ENCODE measurements around the gene NCKAP5. TPM values are rescaled to one million over a fixed set of nuclear protein-coding genes. Genes with fewer than 3 reads are reported as not detected.
A peak's percentile ranks its signal among the peaks of the same experiment; 100 is the strongest.

NCKAP5 gene
- total RNA-seq, 1 donor from 2014 or later: 0.26 TPM

DNA sequence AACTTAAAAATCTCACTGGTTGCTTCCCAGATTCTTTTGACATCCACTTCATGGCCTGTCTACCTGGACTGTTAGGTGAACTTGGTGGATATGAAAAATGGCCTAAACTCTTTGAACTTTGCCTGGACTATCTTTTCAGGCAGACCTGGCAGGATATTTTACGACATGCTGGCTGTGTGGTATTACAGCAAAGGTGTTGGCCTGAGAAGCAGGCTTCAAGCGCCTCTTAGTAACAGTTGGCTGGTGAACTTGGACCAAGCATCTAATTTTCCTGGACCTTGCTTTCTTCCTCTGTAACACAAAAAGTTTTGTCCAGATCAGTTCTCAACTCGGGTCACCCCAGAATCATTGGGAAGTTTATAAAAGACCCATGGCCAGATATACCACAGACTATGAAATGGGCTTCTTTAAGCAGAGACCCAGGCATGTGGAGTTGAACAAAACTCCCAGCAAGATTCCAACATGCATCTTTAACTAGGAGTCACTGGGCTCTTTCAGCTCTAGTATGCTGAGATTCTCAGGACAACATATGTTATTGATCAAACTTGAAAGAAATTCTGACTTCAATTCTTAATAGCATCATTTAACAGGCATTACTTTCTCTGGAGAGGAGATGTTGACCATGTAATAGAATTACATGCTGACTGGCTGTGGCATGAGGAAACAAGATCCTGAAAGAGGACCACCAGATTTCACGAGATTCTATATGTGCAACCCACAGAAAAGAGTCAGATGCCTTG, 902.7 kb downstream of the NCKAP5 start:
- TF ChIP-seq, protein P1, sequence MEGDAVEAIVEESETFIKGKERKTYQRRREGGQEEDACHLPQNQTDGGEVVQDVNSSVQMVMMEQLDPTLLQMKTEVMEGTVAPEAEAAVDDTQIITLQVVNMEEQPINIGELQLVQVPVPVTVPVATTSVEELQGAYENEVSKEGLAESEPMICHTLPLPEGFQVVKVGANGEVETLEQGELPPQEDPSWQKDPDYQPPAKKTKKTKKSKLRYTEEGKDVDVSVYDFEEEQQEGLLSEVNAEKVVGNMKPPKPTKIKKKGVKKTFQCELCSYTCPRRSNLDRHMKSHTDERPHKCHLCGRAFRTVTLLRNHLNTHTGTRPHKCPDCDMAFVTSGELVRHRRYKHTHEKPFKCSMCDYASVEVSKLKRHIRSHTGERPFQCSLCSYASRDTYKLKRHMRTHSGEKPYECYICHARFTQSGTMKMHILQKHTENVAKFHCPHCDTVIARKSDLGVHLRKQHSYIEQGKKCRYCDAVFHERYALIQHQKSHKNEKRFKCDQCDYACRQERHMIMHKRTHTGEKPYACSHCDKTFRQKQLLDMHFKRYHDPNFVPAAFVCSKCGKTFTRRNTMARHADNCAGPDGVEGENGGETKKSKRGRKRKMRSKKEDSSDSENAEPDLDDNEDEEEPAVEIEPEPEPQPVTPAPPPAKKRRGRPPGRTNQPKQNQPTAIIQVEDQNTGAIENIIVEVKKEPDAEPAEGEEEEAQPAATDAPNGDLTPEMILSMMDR (IDR thresholded peaks at IDR 0.05; ENCODE audit: insufficient read depth, low read length, severe bottlenecking): no peak
- FAIRE-seq (peak; percentile 23), DNase-seq (ENCODE audit: low read depth) (no peak)
- no peaks in the 10 kb centered on the region for H3K36me3 ChIP-seq (ENCODE audit: control insufficient read depth, insufficient read depth, low read length)
- peaks cover 22% of the 10 kb centered on the region for H3K27me3 ChIP-seq (ENCODE audit: control insufficient read depth, insufficient read depth, low read length)
- H3K4me3 ChIP-seq (ENCODE audit: low read depth, low read length): no peak overlapping the region

DNA sequence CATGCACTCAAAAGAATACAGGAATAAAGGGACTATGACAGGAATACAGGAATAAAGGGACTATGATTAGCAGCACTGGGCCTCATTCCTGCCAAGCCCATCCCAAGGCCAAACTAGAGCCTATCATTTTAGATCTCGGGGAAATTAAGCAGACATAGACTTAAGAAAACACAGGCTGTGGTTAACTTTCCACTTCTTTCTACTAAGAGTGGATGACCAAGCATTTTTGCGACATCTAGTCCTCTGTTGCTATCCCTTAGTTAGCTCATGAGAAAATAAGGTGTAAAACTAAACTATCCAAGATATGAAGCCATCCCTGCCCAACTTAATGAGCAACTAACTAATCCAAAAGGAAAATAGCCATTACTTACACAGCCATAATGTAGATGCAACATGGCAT, 904.2 kb downstream of the NCKAP5 start:
- no peak for FAIRE-seq
- TF ChIP-seq, protein P1 (IDR thresholded peaks at IDR 0.05; ENCODE audit: insufficient read depth, low read length, severe bottlenecking): no peak
- Histone ChIP-seq H3K27me3 (ENCODE audit: control insufficient read depth, insufficient read depth, low read length) (peaks cover 15% of the 10 kb centered on the region), H3K4me3 (ENCODE audit: low read depth, low read length) (no peak overlapping the region), H3K36me3 (ENCODE audit: control insufficient read depth, insufficient read depth, low read length) (no peaks in the 10 kb centered on the region)
- DNase-seq (ENCODE audit: low read depth): no peak

DNA sequence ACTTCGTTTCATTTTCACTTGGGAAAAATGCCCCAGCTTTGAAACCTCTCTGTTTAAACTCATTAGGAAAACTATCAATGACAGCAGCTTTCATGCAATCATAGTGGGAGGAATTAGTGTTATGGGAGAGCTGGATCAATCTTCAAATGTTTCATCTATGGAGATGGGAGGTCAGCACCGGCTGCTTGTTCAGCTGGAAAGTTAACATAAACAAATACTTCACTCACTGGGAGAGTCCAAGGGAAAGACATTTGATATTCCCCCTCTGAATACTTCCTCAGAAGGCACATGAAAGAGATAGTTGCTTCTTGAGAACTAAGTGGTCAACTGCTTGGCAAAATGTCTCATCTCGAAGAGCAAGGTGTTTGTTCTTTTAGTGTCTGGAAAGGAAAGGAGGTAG, 905.5 kb downstream of the NCKAP5 start:
- Histone ChIP-seq H3K36me3 (ENCODE audit: control insufficient read depth, insufficient read depth, low read length) (no peaks in the 10 kb centered on the region), H3K4me3 (ENCODE audit: low read depth, low read length) (no peak overlapping the region), H3K27me3 (ENCODE audit: control insufficient read depth, insufficient read depth, low read length) (peaks cover 3% of the 10 kb centered on the region)
- DNase-seq (ENCODE audit: low read depth) (no peak), FAIRE-seq (no peak)
- TF ChIP-seq, protein P1 (IDR thresholded peaks at IDR 0.05; ENCODE audit: insufficient read depth, low read length, severe bottlenecking): no peak

DNA sequence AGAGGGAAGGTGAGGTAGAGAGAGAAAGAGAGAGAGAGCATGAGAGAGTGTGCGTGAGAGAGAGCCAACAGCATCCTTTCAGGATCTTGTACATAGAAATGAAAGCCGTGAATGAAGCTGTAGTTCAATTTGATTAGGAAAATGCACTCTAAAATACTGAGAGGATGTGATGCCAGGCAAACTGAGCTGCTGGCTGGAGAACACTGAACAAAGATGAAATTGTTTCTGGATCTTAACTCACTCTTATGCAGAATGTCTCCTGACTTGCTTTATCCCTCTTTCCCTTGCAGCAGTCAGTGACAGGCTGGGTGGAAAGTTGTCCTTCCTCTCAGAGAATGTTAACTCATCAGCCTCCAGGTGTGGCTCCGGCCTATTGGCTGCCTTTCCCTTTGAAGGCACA, 908.9 kb downstream of the NCKAP5 start:
- Histone ChIP-seq H3K36me3 (ENCODE audit: control insufficient read depth, insufficient read depth, low read length) (no peaks in the 10 kb centered on the region), H3K27me3 (ENCODE audit: control insufficient read depth, insufficient read depth, low read length) (no peaks in the 10 kb centered on the region), H3K4me3 (ENCODE audit: low read depth, low read length) (no peak overlapping the region)
- peak; percentile 13 for FAIRE-seq
- no peak for DNase-seq (ENCODE audit: low read depth)
- TF ChIP-seq, protein P1 (IDR thresholded peaks at IDR 0.05; ENCODE audit: insufficient read depth, low read length, severe bottlenecking): no peak

DNA sequence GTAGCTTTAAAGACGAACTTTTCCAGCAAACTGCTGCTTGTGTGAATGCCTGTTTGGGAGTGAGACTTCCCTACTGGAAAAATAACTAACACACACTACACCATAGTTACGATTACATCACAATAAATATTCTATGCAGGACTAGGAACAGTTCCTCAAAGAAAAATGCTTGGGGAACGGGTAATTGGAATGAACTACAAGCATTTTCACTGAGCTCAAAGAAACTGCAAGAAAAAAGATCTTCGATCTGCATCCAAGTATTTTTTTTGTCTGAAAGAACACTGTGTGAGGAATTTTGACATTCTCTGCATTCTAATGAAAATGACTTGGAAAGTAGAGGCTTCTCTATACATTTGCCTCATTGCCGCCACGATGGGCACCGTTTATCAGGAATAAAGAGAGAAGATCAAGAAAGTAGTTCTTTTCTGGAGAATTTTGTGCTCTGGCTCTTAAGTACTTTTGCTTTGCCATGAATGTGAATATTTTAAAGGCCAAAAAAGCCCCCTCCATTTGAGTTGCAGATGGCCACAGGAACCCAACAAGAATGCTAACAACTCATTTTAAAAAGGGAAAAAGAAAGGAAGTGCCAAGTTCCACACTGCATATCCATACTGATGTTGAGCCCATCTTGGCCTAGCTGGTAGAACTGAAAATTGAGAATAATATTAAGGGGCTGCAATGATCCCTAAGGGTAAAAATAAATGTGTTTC, 911.8 kb downstream of the NCKAP5 start:
- no peak for DNase-seq (ENCODE audit: low read depth)
- TF ChIP-seq, protein P1 (IDR thresholded peaks at IDR 0.05; ENCODE audit: insufficient read depth, low read length, severe bottlenecking): no peak
- no peak for FAIRE-seq
- Histone ChIP-seq H3K27me3 (ENCODE audit: control insufficient read depth, insufficient read depth, low read length) (no peaks in the 10 kb centered on the region), H3K4me3 (ENCODE audit: low read depth, low read length) (no peak overlapping the region), H3K36me3 (ENCODE audit: control insufficient read depth, insufficient read depth, low read length) (no peaks in the 10 kb centered on the region)

Measured in bronchial epithelial cell (primary cell).